HepG2 (cell line): ENCODE results near the gene TRMT2A. TPM values are rescaled to one million over a fixed set of nuclear protein-coding genes. Genes with fewer than 3 reads are reported as not detected.
A peak's percentile ranks its signal among the peaks of the same experiment; 100 is the strongest.

Experiments used
- BORCS8-MEF2B ChIP-seq: sonication (generic); formaldehyde crosslinking; IDR thresholded peaks from 2 replicates; pipeline ENCODE4 v1.8.0; 2022; ENCODE audit warnings: mild to moderate bottlenecking, missing genetic modification reagents
- CHCHD3 ChIP-seq: sonication (generic); formaldehyde crosslinking; IDR thresholded peaks from 2 replicates; pipeline ENCODE4 v1.8.0; 2022; ENCODE audit warnings: mild to moderate bottlenecking, missing genetic modification reagents, moderate library complexity
- SP5 ChIP-seq: IDR thresholded peaks from 2 replicates; pipeline ENCODE4 v1.6.1; 2016; ENCODE audit warnings: low read depth, borderline replicate concordance
- polyA plus RNA-seq, 8 experiments: library from polyadenylated mRNA; depleted of rRNA in 3 of 8; stranded (reverse) in 7 of 8; unstranded in 1 of 8; fragments of >200 nt; fragmentation: Illumina TruSeq in 4 of 8; extraction: Trizol in 4 of 8; gene quantifications; 2 replicates each; pipeline versions ENCODE4 v1.2.1 to v1.2.3, GENCODE V29; 2011 to 2016; ENCODE audit warnings: low read depth in 4 of 8, missing spikeins in 1 of 8, mixed read lengths in 1 of 8; ENCODE audit not compliant: insufficient read depth in 1 of 8
- total RNA-seq, 5 experiments: library from RNA; depleted of rRNA; stranded (reverse); fragments of >200 nt; fragmentation: Illumina TruSeq; extraction: Trizol; gene quantifications; 2 replicates each; pipeline ENCODE4 v1.2.3, GENCODE V29; 2016; ENCODE audit warnings: low read depth in 1 of 5
- TF ChIP-seq, protein P1 (sequence below): sonication (generic); formaldehyde crosslinking; IDR thresholded peaks from 2 replicates; pipeline ENCODE4 v1.8.1; 2023; ENCODE audit warnings: mild to moderate bottlenecking, missing genetic modification reagents, borderline replicate concordance
- TF ChIP-seq, protein P2 (sequence below): sonication (generic); formaldehyde crosslinking; IDR thresholded peaks from 2 replicates; pipeline ENCODE4 v1.4.0; 2020; ENCODE audit warnings: missing genetic modification reagents, mild to moderate bottlenecking, borderline replicate concordance
- TF ChIP-seq, protein P3 (sequence below): sonication (generic); formaldehyde crosslinking; IDR thresholded peaks from 2 replicates; pipeline ENCODE4 v1.4.0; 2020; ENCODE audit warnings: mild to moderate bottlenecking, missing genetic modification reagents
- TF ChIP-seq, protein P4 (sequence below): sonication (generic); formaldehyde crosslinking; IDR thresholded peaks from 2 replicates; pipeline ENCODE4 v1.4.0; 2020; ENCODE audit warnings: missing genetic modification reagents

Gene TRMT2A
- total and polyA plus RNA-seq, 2 of the 13 experiments (the other 11 are each of a cell fraction or from before 2014, with no cell fraction given): 24.0 to 30.3 TPM

DNA sequence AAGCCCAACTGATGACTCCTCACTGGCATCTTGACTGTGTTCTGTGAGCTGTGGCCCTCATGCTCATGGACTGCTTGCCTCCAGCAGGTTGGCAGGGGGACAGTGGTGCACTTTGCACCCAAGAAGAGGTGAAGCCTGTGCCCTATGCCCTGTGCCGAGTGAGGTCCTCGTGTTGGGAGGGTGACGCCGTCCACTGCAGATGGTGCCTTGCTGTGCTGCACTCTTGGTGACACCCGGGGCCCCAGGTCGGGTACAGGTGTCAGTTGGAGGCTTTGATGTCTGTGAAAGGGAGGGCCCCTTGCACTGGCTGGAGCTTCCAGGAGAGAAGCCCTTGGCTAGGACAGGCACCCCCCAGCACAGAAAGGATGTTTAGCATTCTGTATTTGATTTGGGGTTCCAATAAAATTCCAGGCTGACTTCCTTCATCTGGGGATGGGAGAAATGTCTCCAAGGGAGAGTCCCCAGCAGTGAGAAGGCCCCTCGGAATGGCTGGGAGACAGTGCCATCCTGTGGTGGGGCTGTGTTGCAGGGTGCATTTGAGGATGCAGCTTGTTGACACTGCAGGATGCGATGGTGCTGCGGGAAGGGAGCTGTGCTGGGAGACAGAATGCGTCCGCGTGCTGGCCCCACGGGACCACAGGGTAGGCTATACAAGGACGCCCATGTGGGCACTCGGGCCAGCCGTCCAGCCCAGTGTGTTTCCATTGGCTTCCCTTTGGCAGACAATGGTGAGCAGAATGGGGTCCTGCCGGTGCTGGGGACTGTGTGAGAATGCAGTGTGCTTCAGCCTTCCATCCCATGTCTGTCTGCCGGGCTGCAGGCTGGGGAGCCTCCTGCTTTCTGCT, 12.1 kb upstream of the TRMT2A start (continued):
- TF ChIP-seq, protein P1, sequence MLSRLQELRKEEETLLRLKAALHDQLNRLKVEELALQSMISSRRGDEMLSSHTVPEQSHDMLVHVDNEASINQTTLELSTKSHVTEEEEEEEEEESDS: no peak
- TF ChIP-seq, protein P2, sequence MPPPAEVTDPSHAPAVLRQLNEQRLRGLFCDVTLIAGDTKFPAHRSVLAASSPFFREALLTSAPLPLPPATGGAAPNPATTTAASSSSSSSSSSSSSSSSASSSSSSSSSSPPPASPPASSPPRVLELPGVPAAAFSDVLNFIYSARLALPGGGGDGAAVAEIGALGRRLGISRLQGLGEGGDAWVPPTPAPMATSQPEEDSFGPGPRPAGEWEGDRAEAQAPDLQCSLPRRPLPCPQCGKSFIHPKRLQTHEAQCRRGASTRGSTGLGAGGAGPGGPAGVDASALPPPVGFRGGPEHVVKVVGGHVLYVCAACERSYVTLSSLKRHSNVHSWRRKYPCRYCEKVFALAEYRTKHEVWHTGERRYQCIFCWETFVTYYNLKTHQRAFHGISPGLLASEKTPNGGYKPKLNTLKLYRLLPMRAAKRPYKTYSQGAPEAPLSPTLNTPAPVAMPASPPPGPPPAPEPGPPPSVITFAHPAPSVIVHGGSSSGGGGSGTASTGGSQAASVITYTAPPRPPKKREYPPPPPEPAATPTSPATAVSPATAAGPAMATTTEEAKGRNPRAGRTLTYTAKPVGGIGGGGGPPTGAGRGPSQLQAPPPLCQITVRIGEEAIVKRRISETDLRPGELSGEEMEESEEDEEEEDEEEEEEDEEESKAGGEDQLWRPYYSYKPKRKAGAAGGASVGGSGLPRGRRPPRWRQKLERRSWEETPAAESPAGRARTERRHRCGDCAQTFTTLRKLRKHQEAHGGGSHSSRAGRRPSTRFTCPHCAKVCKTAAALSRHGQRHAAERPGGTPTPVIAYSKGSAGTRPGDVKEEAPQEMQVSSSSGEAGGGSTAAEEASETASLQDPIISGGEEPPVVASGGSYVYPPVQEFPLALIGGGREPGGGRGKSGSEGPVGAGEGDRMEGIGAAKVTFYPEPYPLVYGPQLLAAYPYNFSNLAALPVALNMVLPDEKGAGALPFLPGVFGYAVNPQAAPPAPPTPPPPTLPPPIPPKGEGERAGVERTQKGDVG (CRISPR knock-in tag): no peak
- TF ChIP-seq BORCS8-MEF2B (CRISPR knock-in tag): peak; percentile 38; the same call in 1 of the 2 replicates
- TF ChIP-seq CHCHD3: no peak
- no peak for TF ChIP-seq SP5 (CRISPR knock-in tag)
- TF ChIP-seq, protein P3, sequence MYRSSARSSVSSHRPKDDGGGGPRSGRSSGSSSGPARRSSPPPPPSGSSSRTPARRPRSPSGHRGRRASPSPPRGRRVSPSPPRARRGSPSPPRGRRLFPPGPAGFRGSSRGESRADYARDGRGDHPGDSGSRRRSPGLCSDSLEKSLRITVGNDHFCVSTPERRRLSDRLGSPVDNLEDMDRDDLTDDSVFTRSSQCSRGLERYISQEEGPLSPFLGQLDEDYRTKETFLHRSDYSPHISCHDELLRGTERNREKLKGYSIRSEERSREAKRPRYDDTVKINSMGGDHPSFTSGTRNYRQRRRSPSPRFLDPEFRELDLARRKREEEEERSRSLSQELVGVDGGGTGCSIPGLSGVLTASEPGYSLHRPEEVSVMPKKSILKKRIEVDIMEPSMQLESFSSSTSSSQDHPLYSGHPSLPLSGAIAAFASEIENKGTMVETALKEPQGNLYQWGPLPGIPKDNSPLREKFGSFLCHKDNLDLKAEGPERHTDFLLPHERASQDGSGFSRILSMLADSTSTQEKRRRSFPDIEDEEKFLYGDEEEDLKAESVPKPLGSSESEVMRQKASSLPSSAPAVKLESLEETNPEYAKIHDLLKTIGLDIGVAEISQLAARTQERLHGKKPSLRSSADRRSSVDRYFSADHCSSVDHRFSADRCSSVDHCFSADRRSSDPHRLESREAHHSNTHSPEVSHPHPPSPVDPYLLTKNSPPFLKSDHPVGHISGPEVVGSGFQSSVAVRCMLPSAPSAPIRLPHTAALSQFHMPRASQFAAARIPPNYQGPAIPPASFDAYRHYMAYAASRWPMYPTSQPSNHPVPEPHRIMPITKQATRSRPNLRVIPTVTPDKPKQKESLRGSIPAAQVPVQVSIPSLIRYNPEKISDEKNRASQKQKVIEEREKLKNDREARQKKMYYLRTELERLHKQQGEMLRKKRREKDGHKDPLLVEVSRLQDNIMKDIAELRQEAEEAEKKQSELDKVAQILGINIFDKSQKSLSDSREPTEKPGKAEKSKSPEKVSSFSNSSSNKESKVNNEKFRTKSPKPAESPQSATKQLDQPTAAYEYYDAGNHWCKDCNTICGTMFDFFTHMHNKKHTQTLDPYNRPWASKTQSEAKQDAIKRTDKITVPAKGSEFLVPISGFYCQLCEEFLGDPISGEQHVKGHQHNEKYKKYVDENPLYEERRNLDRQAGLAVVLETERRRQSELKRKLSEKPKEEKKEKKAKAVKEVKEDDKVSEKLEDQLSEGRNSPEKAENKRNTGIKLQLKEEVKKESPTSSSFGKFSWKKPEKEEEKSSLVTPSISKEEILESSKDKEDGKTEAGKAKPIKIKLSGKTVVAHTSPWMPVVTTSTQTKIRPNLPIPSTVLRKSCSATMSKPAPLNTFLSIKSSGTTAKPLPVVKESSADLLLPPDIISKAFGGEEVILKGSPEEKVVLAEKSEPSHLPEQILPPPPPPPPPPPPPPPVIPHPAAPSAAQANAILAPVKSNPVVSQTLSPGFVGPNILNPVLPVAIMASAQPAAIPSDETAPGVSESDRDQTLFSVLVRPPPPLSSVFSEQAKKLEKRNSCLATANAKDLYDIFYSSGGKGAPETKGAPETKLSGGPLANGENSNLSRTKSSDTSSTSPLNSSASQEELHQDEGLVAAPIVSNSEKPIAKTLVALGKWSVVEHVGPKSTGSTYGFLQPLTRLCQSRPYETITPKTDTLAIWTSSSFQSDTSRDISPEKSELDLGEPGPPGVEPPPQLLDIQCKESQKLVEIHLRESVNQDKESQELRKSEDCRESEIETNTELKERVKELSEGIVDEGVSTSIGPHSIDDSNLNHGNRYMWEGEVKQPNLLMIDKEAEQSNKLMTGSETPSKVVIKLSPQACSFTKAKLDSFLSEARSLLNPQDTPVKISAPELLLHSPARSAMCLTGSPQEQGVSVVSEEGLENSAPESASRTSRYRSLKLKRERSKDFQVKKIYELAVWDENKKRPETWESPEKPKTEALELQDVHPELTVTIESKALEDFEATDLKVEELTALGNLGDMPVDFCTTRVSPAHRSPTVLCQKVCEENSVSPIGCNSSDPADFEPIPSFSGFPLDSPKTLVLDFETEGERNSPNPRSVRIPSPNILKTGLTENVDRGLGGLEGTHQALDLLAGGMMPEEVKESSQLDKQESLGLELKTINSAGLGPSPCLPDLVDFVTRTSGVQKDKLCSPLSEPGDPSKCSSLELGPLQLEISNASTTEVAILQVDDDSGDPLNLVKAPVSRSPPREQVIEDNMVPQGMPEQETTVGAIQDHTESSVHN (CRISPR knock-in tag): no peak
- TF ChIP-seq, protein P4, sequence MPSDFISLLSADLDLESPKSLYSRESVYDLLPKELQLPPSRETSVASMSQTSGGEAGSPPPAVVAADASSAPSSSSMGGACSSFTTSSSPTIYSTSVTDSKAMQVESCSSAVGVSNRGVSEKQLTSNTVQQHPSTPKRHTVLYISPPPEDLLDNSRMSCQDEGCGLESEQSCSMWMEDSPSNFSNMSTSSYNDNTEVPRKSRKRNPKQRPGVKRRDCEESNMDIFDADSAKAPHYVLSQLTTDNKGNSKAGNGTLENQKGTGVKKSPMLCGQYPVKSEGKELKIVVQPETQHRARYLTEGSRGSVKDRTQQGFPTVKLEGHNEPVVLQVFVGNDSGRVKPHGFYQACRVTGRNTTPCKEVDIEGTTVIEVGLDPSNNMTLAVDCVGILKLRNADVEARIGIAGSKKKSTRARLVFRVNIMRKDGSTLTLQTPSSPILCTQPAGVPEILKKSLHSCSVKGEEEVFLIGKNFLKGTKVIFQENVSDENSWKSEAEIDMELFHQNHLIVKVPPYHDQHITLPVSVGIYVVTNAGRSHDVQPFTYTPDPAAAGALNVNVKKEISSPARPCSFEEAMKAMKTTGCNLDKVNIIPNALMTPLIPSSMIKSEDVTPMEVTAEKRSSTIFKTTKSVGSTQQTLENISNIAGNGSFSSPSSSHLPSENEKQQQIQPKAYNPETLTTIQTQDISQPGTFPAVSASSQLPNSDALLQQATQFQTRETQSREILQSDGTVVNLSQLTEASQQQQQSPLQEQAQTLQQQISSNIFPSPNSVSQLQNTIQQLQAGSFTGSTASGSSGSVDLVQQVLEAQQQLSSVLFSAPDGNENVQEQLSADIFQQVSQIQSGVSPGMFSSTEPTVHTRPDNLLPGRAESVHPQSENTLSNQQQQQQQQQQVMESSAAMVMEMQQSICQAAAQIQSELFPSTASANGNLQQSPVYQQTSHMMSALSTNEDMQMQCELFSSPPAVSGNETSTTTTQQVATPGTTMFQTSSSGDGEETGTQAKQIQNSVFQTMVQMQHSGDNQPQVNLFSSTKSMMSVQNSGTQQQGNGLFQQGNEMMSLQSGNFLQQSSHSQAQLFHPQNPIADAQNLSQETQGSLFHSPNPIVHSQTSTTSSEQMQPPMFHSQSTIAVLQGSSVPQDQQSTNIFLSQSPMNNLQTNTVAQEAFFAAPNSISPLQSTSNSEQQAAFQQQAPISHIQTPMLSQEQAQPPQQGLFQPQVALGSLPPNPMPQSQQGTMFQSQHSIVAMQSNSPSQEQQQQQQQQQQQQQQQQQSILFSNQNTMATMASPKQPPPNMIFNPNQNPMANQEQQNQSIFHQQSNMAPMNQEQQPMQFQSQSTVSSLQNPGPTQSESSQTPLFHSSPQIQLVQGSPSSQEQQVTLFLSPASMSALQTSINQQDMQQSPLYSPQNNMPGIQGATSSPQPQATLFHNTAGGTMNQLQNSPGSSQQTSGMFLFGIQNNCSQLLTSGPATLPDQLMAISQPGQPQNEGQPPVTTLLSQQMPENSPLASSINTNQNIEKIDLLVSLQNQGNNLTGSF (CRISPR knock-in tag): no peak; the same call in 1 of the 2 replicates
